ENCODE data around the gene EXOSC7. TPM values are rescaled to one million over a fixed set of nuclear protein-coding genes. Genes with fewer than 3 reads are reported as not detected.

The EXOSC7 gene
- total and polyA plus RNA-seq, 2 of the 4 experiments (the other 2 are of a cell fraction): 61.6 to 62.2 TPM

GRCh38 chr3:45009868-45010267 is 33.8 kb downstream of the EXOSC7 start:
- H2AFZ ChIP-seq (replicated peaks; ENCODE audit: low read length, poor library complexity): no peak overlapping the region
- no peaks in the 10 kb centered on the region for H3K27me3 ChIP-seq (ENCODE audit: control insufficient read depth, insufficient read depth, low read length)
- peak overlapping the region; percentile 42; the same call in 1 of the 3 replicates for H2BK15ac ChIP-seq (ENCODE audit: low read depth, low read length)
- no peak overlapping the region for H2BK5ac ChIP-seq (ENCODE audit: low read depth, low read length, poor library complexity, severe bottlenecking)
- no peak overlapping the region for H2AK9ac ChIP-seq (replicated peaks; ENCODE audit: low read depth, low read length, poor library complexity)
- H4K8ac ChIP-seq (ENCODE audit: low read depth in 2 of 2, low read length in 2 of 2): no peak overlapping the region
- peak overlapping the region; percentile 71; the same call in 1 of the 2 replicates for H2AK5ac ChIP-seq (ENCODE audit: low read depth, low read length)
- peak overlapping the region; percentile 87; the same call in 1 of the 2 replicates for H2BK20ac ChIP-seq (ENCODE audit: low read depth, low read length)
- H3K27ac ChIP-seq (ENCODE audit: insufficient read depth, low read length): no peak overlapping the region
- H3K18ac ChIP-seq (ENCODE audit: low read depth, low read length): no peak overlapping the region
- POLR2A ChIA-PET (ENCODE audit: unreplicated experiment): no interaction called here
- DNase-seq (no peak), ATAC-seq (ENCODE audit: low read depth) (no peak)
- H3K4me3 ChIP-seq (ENCODE audit: insufficient read depth, low read depth, low read length): no peak overlapping the region
- intact Hi-C loops (cut with micrococcal nuclease) (no loop called here), dilution Hi-C loops (cut with HindIII; ENCODE audit: low sequenced_read_pairs, unreplicated experiment) (no loop called here), in situ Hi-C loops (cut with MboI; ENCODE audit: low sequenced_read_pairs) (no loop called here)
- no peak overlapping the region for H3K4me2 ChIP-seq (ENCODE audit: low read depth, low read length)
- H4K5ac ChIP-seq (ENCODE audit: low read depth, low read length): no peak overlapping the region
- 0 out of 2 replicates have a peak overlapping the region, but pooled peaks have one; percentile 3 for H3K56ac ChIP-seq (ENCODE audit: extremely low read depth, insufficient read depth, low read length)
- WGBS, 2 experiments (ENCODE audit: extremely low coverage in 2 of 2, insufficient read length in 1 of 2): no CpG with 5 or more reads among the region's 1 CpG
- H3K9ac ChIP-seq (ENCODE audit: low read depth, low read length): no peak overlapping the region
- peaks cover 30% of the 10 kb centered on the region for H3K4me1 ChIP-seq (ENCODE audit: control insufficient read depth, insufficient read depth, low read length)
- BruUV-seq (replicated peaks): no TSS peak
- no peak overlapping the region for H3K23ac ChIP-seq (ENCODE audit: low read depth, low read length)
- no peaks in the 10 kb centered on the region for H3K9me3 ChIP-seq (ENCODE audit: control insufficient read depth, insufficient read depth, low read length)
- peak overlapping the region; percentile 86; the same call in 1 of the 2 replicates for H3K4ac ChIP-seq (ENCODE audit: low read depth, low read length)
- peak overlapping the region; percentile 37; the same call in 1 of the 2 replicates for H2BK120ac ChIP-seq (ENCODE audit: low read depth, low read length)
- peaks cover 0 to 31% of the 10 kb centered on the region in 2 experiments; a peak in 2 of 4 replicates for H3K79me1 ChIP-seq (ENCODE audit: low read depth in 1 of 2, low read length in 2 of 2)
- peaks cover 11% of the 10 kb centered on the region for H3K36me3 ChIP-seq (ENCODE audit: control insufficient read depth, insufficient read depth, low read length)
- H4K91ac ChIP-seq (ENCODE audit: insufficient read depth, low read depth, low read length): 0 out of 2 replicates have a peak overlapping the region, but pooled peaks have one; percentile 28
- no peak overlapping the region for H3K14ac ChIP-seq (replicated peaks; ENCODE audit: low read depth, low read length)
- TF ChIP-seq ELK1 (IDR thresholded peaks at IDR 0.05; ENCODE audit: borderline replicate concordance, low read depth, low read length) (no peak), CHD1 (IDR thresholded peaks at IDR 0.05; ENCODE audit: low read depth, low read length) (no peak), FOS (IDR thresholded peaks at IDR 0.05; ENCODE audit: low read depth, low read length) (no peak), SMC3 (IDR thresholded peaks at IDR 0.05; ENCODE audit: low read depth, low read length) (no peak), RCOR1 (IDR thresholded peaks at IDR 0.05; ENCODE audit: insufficient replicate concordance, low read length) (no peak), RAD21 (IDR thresholded peaks at IDR 0.05; ENCODE audit: low read length) (no peak), CTCF (conservative IDR thresholded peaks at IDR 0.05; ENCODE audit: low read depth, low read length) (no peak), CEBPB (IDR thresholded peaks at IDR 0.05; ENCODE audit: low read depth, low read length) (no peak), MAZ (IDR thresholded peaks at IDR 0.05; ENCODE audit: borderline replicate concordance, low read depth, low read length) (no peak), USF2 (IDR thresholded peaks at IDR 0.05; ENCODE audit: low read depth, low read length) (no peak), POLR2A (IDR thresholded peaks at IDR 0.05; ENCODE audit: low read depth, low read length) (no peak), MAFK (IDR thresholded peaks at IDR 0.05; ENCODE audit: low read depth, low read length) (no peak), NFE2L2 (IDR thresholded peaks at IDR 0.05; ENCODE audit: low read depth, low read length) (no peak), BHLHE40 (IDR thresholded peaks at IDR 0.05; ENCODE audit: low read depth, low read length) (no peak), RFX5 (IDR thresholded peaks at IDR 0.05; ENCODE audit: low read depth, low read length) (no peak), MXI1 (IDR thresholded peaks at IDR 0.05; ENCODE audit: borderline replicate concordance, low read depth, low read length) (no peak)
- CTCF ChIA-PET: no interaction called here
- peaks cover 33% of the 10 kb centered on the region for H3K9me1 ChIP-seq (ENCODE audit: insufficient read depth, low read length)
- H4K20me1 ChIP-seq (ENCODE audit: insufficient read depth, low read length): peaks cover 5% of the 10 kb centered on the region

Measured in IMR-90 (cell line).